WTC11 (cell line): ENCODE data around the gene SRI.

Experiments
- ATF2 ChIP-seq: sonication (generic); formaldehyde crosslinking; IDR thresholded peaks from 2 replicates; pipeline ENCODE4 v1.8.1; 2022; ENCODE audit warnings: low read depth, missing genetic modification reagents, borderline replicate concordance
- CREM ChIP-seq: sonication (generic); formaldehyde crosslinking; IDR thresholded peaks from 2 replicates; pipeline ENCODE4 v1.8.1; 2022; ENCODE audit warnings: mild to moderate bottlenecking, missing genetic modification reagents, moderate library complexity
- CTCF ChIP-seq: fragments of 200-600 bp; IDR thresholded peaks from 2 replicates; pipeline ENCODE4 v1.8.0; 2022; ENCODE audit warnings: antibody characterized with exemption
- ESRRA ChIP-seq: sonication (generic); formaldehyde crosslinking; IDR thresholded peaks from 2 replicates; pipeline ENCODE4 v1.8.1; 2022; ENCODE audit warnings: mild to moderate bottlenecking, missing genetic modification reagents, borderline replicate concordance
- FOXJ3 ChIP-seq: sonication (generic); formaldehyde crosslinking; IDR thresholded peaks from 2 replicates; pipeline ENCODE4 v1.9.0; 2021; ENCODE audit warnings: missing genetic modification reagents, mild to moderate bottlenecking, borderline replicate concordance
- MAX ChIP-seq: sonication (generic); formaldehyde crosslinking; IDR thresholded peaks from 2 replicates; pipeline ENCODE4 v1.8.0; 2022; ENCODE audit warnings: mild to moderate bottlenecking, missing genetic modification reagents
- USF2 ChIP-seq: sonication (generic); formaldehyde crosslinking; IDR thresholded peaks from 2 replicates; pipeline ENCODE4 v1.8.1; 2023; ENCODE audit warnings: mild to moderate bottlenecking, missing genetic modification reagents, moderate library complexity
- ZNF138 ChIP-seq: sonication (generic); formaldehyde crosslinking; conservative IDR thresholded peaks from 2 replicates; pipeline ENCODE4 v1.8.1; 2022; ENCODE audit warnings: mild to moderate bottlenecking, moderate library complexity, missing genetic modification reagents

GRCh38 chr7:88176190-88176589, 43.6 kb downstream of the SRI start:
- TF ChIP-seq CTCF (no peak), MAX (CRISPR knock-in tag) (no peak), ZNF138 (no peak), ATF2 (CRISPR knock-in tag) (no peak), CREM (CRISPR knock-in tag) (no peak), USF2 (CRISPR knock-in tag) (no peak), FOXJ3 (CRISPR knock-in tag) (no peak), ESRRA (CRISPR knock-in tag) (no peak)
